Retinal pigment epithelial cell (primary cell): ENCODE measurements around the gene AP5Z1.
A peak's percentile ranks its signal among the peaks of the same experiment; 100 is the strongest.

Experiments
- DNase-seq: peaks from one replicate; pipeline ENCODE4 v3.0.0-alpha.2; 2010; ENCODE audit warnings: low read depth
- H3K4me3 ChIP-seq: 2 replicates; pipeline ENCODE4 v1.5.1; 2011; ENCODE audit warnings: mild to moderate bottlenecking, low read length, control low read depth, moderate library complexity
- TF ChIP-seq, protein P1 (sequence below): conservative IDR thresholded peaks from 2 replicates; pipeline ENCODE4 v1.5.1; 2011; ENCODE audit warnings: low read depth, low read length, control low read depth, inconsistent platforms

AP5Z1 gene

DNA sequence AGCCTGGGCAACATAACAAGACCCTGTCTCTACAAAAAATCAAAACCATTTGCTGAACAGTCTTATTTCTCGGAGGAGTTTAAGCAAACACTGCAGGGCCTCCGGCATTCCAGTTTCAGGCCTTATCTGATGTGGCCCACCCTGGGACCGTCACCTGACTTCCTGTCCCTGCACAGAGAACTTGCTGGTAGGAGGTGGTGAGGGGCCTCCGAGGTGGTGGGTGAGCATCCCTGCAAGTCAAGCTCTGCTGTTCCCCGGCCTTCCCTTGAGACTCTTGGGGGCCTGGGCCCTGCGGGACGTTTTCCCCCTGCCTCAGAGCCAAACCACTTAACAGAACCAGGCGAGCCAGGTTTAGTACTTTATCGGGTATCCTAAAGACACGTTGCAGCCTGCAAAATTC, 44.5 kb upstream of the AP5Z1 start:
- no peak overlapping the region for H3K4me3 ChIP-seq
- TF ChIP-seq, protein P1, sequence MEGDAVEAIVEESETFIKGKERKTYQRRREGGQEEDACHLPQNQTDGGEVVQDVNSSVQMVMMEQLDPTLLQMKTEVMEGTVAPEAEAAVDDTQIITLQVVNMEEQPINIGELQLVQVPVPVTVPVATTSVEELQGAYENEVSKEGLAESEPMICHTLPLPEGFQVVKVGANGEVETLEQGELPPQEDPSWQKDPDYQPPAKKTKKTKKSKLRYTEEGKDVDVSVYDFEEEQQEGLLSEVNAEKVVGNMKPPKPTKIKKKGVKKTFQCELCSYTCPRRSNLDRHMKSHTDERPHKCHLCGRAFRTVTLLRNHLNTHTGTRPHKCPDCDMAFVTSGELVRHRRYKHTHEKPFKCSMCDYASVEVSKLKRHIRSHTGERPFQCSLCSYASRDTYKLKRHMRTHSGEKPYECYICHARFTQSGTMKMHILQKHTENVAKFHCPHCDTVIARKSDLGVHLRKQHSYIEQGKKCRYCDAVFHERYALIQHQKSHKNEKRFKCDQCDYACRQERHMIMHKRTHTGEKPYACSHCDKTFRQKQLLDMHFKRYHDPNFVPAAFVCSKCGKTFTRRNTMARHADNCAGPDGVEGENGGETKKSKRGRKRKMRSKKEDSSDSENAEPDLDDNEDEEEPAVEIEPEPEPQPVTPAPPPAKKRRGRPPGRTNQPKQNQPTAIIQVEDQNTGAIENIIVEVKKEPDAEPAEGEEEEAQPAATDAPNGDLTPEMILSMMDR: no peak
- DNase-seq: no peak

DNA sequence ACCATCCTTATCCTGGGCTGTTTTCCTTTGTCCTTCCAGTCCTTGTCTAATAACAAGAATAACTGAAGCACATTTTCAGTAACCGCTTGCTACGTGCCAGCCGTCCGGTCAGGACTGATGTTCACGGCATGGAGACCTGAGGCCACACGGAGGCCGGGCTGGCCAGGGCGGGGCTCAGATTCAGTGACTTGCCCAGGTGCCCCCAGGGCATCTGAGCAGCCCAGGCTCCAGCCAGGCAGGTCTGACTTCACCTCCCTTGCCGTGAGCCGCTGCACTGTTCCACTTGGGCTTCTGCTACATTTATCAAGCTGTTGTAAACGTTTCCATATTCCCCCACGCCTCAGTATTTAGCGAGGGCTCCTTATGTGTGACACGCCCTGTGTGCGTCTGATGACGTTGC, 43.6 kb upstream of the AP5Z1 start:
- no peak for DNase-seq
- H3K4me3 ChIP-seq: no peak overlapping the region
- TF ChIP-seq, protein P1: no peak

DNA sequence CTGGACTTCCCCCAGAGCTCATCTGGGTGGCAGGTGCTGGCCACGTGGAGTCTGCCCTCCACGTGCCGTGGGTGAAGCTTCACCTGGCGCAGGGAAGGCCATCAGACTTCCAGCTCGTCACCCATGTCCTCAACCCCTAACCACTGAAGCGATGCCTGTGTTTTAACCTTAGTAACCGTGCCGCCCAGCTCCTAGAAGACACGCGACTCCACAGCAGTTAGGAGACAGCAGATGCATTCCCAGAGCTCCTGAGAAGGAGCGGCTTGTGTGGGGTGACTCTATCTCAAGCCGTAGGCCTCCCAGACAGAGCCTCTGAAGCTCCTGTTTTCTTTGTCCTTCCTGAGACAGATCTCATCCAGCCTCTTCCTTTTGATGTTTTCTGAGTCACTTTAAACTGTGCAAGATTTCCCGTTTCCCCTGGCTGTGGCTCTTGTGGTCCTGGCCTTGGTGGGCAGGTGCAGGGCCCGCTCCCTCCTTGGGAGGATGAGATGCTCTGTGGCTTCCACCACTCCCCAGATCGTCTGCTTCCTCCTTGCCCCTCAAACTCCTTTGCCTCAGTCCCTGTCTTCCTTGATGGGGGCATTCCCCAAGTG, 41.4 kb upstream of the AP5Z1 start:
- H3K4me3 ChIP-seq: no peak overlapping the region
- DNase-seq: no peak
- TF ChIP-seq, protein P1: no peak

DNA sequence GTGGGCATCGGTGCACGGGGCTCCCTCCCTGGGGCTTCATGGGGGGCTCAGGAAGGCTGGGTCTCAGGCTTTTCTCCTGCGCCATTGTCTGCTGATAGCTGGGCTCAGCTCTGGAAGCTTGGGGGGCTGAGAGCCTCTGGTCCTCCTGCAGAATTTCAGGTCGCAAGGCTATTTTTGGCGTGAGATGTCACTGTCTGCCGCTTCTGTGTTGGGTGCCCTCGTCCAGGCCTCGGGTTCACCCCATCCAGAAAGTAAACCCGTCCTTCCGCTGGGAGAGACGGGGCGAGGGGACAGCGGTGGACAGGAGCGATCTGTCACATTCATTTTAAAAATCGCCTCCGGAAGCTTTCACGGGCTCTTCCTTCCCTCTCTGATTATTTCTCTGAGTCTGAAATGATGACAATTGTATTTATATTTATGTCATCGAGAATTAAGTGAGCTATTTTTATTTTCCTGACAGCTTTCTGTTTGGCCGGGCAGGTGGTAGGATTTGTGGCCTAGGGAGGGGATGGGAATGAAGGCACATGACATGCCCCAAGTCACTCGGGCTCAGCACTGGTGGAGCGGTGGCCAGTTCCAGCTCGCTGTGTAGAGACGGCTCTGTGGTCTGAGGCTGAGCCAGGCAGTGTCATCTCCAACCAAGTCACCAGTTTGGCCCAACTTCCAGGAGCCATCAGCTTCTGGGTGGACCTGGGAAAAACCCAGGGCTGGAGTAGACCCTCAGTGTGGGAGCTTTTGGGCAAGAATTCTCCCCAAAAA, 40.7 kb upstream of the AP5Z1 start:
- TF ChIP-seq, protein P1: no peak
- DNase-seq: peak; percentile 93
- no peak overlapping the region for H3K4me3 ChIP-seq

DNA sequence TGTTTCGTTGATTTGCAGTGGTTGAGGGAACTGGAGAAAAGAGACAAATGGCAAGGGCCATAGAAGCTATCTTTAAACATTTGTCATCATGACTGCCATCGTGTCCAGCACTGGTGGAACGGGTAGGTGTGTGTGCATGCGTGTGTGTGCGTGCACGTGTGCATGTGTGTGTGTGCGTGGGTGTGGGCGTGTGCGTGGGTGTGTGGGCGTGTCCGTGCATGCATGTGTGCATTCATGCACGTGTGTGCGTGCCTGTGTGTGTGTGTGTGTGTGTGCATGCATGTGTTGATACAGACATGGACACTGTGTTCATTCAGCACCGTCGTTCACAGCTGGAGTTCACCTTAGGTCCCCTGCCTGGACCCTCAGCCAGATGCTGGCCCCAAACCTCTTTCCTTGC, 38.1 kb upstream of the AP5Z1 start:
- H3K4me3 ChIP-seq: no peak overlapping the region
- TF ChIP-seq, protein P1: no peak
- no peak for DNase-seq

DNA sequence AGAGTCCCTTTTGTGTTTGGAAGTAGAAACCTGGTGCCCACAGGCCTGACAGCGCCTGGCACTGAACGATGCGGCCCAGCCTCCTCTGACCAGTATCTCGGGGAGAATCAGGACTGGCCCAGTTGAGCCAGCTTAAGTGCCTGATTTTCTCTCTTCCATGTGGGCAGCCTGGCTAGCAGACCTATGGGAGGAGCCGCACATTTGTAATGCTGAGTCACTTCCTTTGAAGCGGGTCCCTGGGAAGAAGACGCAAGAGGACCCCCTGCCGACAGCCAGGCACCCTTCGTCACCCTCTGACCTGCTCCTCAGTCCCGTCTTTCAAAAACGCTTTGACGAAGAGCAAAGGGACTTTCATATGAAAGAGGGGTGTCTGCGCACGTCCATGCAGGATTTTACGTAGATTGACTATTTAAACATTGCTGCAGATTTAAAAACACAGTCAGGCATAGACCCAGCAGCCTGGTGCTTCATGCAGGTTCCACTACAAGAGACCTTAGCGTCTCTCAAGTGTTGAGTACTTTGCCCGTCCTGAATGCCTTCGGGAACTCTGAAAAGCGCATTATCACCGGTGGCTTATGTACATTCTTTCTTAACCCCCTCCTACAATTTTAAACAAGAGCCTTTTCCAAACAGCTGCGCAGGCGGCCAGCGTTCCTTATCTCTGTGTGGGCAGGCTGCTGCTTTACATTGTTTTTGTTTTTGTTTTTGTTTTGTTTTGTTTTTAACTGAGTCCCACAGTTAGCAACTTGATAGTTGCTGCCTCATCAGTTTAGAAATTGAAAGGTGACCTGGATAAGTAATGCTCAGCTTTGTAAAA, 36.5 kb upstream of the AP5Z1 start:
- peak; percentile 85 for DNase-seq
- peak overlapping the region; percentile 14 for H3K4me3 ChIP-seq

More for the DNA sequence above, 36.5 kb upstream of the AP5Z1 start:
- TF ChIP-seq, protein P1: no peak
